GM21723 (cell line): ENCODE data around the gene ATG14.
"Not testable (repeated sequence)": the region's sequence is repeated elsewhere in the genome, so short reads cannot be mapped to it uniquely, and the experiment has no call there.

Source experiments
- ATAC-seq: cut with Tn5 transposase; IDR thresholded peaks from one replicate; pipeline ENCODE4 v1.9.1; 2021; ENCODE audit warnings: mild to moderate bottlenecking, moderate library complexity; ENCODE audit not compliant: unreplicated experiment

The ATG14 gene

GRCh38 chr14:55411426-55412389, at the start of gene ATG14:
Gene ATG14, minus strand, starts transcription at chr14:55411830. Its CDS starts 8 bp downstream, at chr14:55411822.
- ATAC-seq: peak; percentile 97

GRCh38 chr14:55458800-55459515, 47.3 kb upstream of the ATG14 start:
- peak; percentile 78 for ATAC-seq

- ATAC-seq: no peak
These were observed 45.9 kb upstream of the ATG14 start for GRCh38 chr14:55457496-55457895.

GRCh38 chr14:55456411-55456810, 44.8 kb upstream of the ATG14 start:
- not testable (repeated sequence) for ATAC-seq

GRCh38 chr14:55454264-55455002, 42.8 kb upstream of the ATG14 start:
- ATAC-seq: no peak

DNA sequence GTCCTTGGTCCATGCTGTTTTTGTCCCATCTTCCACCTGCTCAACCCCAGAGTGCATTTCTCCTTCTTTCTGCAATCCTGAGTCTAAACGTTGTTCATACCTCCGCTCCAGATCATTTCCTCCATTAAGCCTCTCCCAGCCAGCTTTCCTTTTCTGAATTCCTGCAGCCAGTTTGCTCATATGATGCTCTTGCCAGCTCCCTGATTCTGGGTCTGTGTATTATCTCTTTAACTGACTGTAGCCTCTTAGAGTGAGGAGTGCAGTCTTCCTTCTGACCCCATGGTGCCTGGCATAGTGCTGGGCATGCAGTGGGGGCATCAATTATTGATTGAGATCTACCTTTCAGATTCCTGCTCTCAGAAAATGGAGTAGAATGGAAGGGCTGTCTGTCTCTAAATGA, 40.3 kb upstream of the ATG14 start:
- no peak for ATAC-seq

DNA sequence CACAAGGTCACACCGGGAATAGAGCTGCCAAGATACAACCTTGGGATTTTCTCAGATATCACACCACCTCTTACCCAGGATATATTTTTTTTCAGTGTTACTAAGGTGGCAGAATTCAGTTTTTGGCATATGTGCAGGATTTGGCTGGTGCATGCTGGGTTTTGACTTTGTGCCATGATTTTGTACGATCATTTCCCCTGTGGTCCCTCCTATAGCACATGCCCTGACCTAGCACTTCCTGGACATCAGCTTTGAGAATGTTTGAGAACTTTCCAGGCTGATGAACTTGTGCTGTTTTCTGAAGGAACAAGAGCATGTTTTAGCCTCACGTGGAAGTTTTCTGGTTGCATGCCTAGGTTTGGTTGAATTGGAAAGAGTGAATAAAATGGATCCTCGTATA, 39.8 kb upstream of the ATG14 start:
- no peak for ATAC-seq

DNA sequence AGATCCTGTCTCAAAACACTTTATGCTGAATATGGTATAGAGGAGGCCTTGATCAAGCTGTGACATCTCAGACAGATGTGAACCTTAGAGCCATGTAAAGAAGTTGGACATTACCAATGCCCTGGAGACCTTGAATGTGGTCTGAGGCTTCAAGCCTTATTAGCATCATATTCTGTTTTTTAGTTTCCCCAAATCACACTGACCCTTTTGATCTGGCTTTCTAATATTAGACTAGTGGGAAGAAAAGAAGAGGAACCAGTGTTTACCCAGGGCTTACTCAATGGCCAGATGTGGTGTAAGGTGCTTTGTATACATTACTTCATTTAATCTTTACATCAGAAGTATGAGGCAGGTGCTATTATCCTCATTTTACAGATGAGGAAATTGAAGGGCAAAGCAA, 39.4 kb upstream of the ATG14 start:
- no peak for ATAC-seq

DNA sequence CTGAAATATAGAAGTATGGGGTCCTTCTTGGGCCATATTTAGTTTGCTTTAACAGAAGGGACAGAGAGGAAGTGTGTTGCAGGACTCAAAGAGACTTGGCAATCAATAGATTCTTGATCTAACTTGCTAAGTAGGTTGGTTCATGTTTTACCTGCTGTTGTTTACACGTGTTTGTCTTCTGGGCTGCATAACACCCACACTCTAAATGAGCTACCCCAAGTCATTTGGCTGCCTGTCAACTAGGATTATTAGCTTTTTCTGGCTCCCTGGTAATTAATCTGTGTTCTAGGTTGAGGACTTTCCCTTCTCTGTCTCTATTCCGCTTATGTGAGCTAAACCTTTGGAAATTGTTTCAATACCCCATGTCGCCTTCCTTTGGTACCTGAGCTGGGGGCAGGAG, 38.9 kb upstream of the ATG14 start:
- ATAC-seq: no peak

GRCh38 chr14:55450124-55450523, 38.5 kb upstream of the ATG14 start:
- ATAC-seq: no peak

DNA sequence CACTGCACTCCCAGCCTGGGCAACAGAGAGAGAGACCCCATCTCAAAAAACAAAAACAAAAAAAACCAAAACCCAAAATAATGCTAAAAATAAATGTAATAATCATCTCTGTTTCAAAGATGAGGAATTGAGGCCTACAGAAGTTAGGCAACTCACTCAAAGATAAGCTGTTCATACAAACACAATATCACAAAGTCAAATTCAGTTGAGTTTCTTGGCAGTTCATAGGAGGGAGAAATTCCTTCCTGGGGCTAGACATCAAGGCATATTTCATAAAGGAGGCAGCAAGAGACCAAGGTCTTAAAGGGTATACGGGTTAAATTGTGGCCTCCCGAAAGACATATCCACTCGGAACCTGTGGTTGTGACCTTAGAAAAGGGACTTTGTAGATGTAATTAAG, 37.5 kb upstream of the ATG14 start:
- ATAC-seq: no peak

DNA sequence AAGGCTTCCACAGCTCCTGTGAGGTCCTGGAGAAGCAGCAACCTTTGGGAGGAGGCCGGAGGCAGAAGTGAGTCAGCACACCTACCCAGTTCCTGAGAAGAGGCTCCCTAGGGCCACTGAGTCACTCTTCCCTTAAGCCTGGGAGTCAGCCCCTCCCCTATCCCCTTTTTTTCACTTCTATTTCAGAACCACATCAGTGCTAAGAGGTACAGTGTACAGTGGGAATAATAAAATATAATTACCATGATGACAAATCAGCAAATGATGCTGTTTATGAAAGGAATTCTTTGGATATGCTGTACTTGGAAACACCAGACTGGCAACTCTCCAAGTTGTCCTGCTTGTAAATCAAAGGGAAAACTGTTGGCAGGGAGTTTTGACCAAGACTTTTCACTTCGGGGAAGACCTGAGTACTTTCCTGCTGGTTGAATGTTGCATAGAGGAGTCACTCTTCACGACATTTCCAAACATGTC, 36.5 kb upstream of the ATG14 start:
- ATAC-seq: no peak

DNA sequence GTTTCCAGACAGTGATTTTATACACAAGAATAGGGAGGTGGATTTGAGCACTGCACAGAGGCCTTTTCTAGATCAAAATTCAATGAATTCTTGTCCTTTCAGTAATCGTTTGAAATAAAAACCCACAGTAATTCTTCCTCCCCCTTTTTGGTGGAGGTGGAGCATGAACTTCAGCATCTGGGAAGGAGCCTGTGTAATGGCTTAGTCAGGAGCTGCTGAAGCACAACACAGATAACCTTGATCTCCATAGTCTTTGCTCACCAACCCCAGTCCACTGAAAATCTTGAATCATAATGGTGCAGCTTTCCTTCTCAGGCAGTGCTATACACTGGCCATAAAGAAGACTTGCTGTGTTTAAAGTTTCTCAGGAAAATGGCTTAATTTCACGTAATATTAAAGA, 35.2 kb upstream of the ATG14 start:
- no peak for ATAC-seq

GRCh38 chr14:55446127-55446736, 34.6 kb upstream of the ATG14 start:
- ATAC-seq: no peak

DNA sequence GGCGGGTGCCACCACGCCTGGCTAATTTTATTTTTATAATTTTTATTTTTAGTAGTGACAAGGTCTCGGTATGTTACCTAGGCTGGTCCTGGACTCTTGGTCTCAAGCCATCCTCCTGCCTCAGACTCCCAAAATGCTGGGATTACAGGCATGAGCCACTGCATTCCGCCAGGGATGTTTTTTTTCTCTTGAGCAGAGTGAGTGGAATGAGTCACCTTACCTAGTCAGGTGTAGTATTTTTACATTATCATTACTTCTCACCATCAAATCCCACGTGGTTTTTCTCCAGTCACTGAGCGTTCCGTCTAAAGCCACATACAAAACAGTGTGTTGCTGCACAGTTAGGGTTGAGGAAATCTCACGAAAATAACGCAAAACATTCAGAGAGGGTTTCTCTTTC, 29.7 kb upstream of the ATG14 start:
- ATAC-seq: no peak

- ATAC-seq: no peak
These were observed 28.8 kb upstream of the ATG14 start, which contains the start of gene TBPL2 for GRCh38 chr14:55440385-55440784. Gene TBPL2, minus strand, starts transcription at chr14:55440616. Its CDS starts 167 bp downstream, at chr14:55440449.

DNA sequence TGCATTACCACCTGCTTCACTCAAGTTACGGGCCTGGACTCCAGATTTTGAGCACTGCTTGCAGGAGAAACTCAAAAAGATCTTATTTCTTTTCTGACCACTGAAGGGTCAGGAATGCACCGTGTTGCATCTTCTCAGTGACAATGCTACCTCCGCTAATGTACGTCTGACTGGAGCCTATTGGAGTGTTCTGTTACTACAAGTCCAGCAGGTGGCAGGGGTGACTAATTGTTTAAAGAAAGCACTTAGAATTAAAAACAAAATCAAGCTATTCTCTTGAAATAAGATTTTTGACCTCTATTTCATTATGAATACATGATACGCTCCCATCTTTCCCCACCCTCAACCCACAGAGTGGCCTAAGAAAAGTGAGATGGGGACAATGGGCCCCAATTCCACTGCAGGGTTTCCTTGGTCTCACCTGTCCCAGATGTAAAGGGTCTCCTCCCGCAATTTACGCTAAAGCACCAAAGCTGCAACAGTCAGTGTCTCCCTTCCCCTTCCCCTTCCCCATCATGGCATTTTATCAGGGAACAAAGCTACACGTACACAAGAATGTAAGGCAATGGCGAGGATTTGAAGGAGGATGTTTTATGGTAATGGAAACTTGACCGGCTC, 26.5 kb upstream of the ATG14 start:
- no peak for ATAC-seq

GRCh38 chr14:55436931-55437330, 25.3 kb upstream of the ATG14 start:
- no peak for ATAC-seq

- ATAC-seq: no peak
These were observed 24.9 kb upstream of the ATG14 start for GRCh38 chr14:55436519-55436918.

GRCh38 chr14:55434805-55435174, 23.2 kb upstream of the ATG14 start:
- ATAC-seq: no peak
